Colonic mucosa (tissue), 4 donors: Measurements from ENCODE around the gene C1D. TPM values are rescaled to one million over a fixed set of nuclear protein-coding genes. Genes with fewer than 3 reads are reported as not detected.
"Not testable (repeated sequence)": the region's sequence is repeated elsewhere in the genome, so short reads cannot be mapped to it uniquely, and the experiment has no call there.

ENCODE experiments used
- DNase-seq: peaks from one replicate; pipeline ENCODE4 v3.0.0-alpha.2; 2020
- H3K27ac ChIP-seq: fragments of 200-600 bp; one replicate; pipeline ENCODE4 v1.8.0; 2021
- H3K27me3 ChIP-seq: fragments of 200-600 bp; one replicate; pipeline ENCODE4 v1.8.0; 2021
- H3K36me3 ChIP-seq: fragments of 200-600 bp; one replicate; pipeline ENCODE4 v1.8.0; 2021
- H3K4me1 ChIP-seq: fragments of 200-600 bp; one replicate; pipeline ENCODE4 v1.8.0; 2021; ENCODE audit warnings: mild to moderate bottlenecking
- H3K4me3 ChIP-seq: fragments of 200-600 bp; one replicate; pipeline ENCODE4 v1.8.0; 2021
- H3K9ac ChIP-seq, 2 donors: one replicate each; pipeline ENCODE4 v1.7.0; 2013; ENCODE audit warnings: control low read depth in 2 of 2, low read depth in 2 of 2, low read length in 2 of 2
- H3K9me3 ChIP-seq: fragments of 200-600 bp; one replicate; pipeline ENCODE4 v1.8.0; 2021
- intact Hi-C: fragments of 100-400 bp; cut with DNase I; formaldehyde crosslinking; loops from one replicate; pipeline ENCODE4 v1.14.1; 2022
- total RNA-seq, 2 donors: library from RNA; stranded (reverse); fragmentation: NEBNext Ultra II Directional in 1 of 2; extraction: Animal tissue kit (Norgen Biotek cat#: 25700) in 1 of 2; gene quantifications; one replicate each; pipeline ENCODE4 v1.2.1, GENCODE V29; 2021
- TF ChIP-seq, protein P1 (sequence below): fragments of 200-600 bp; IDR thresholded peaks from one replicate; pipeline ENCODE4 v1.8.0; 2022; ENCODE audit warnings: antibody characterized with exemption, mild to moderate bottlenecking
- donor health status: healthy.
- donor health status: DM: no; HTN: no; CAD: no.
- donor health status: DM: no; HTN: no; CAD: no.

C1D gene
- total RNA-seq, 2 donors from 2014 or later: 15.4 to 19.9 TPM

DNA sequence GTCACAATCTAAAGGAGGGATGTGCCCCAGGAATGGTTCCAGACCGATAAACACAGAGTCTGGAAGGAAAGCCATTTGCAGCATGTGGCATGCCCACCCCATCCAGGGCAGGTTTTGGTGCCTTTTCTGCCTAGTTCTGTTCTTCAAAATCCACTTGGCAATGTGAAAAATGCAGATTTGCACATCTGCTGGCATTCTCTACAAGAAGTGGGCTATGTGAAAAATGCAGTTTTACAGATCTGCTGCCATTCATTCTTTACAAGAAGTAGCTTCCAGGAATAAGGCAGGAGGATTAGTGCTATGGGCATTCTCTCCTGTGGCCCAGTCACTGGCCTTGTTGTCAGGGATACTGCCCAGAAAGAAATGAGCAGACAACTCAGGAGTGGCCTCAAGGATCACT, 68.1 kb downstream of the C1D start:
- Histone ChIP-seq H3K9me3 (no peaks in the 10 kb centered on the region), H3K9ac (no peak overlapping the region), H3K4me3 (no peak overlapping the region), H3K4me1 (no peaks in the 10 kb centered on the region), H3K36me3 (no peaks in the 10 kb centered on the region), H3K27me3 (no peaks in the 10 kb centered on the region), H3K27ac (no peak overlapping the region)
- no peak for DNase-seq
- TF ChIP-seq, protein P1, sequence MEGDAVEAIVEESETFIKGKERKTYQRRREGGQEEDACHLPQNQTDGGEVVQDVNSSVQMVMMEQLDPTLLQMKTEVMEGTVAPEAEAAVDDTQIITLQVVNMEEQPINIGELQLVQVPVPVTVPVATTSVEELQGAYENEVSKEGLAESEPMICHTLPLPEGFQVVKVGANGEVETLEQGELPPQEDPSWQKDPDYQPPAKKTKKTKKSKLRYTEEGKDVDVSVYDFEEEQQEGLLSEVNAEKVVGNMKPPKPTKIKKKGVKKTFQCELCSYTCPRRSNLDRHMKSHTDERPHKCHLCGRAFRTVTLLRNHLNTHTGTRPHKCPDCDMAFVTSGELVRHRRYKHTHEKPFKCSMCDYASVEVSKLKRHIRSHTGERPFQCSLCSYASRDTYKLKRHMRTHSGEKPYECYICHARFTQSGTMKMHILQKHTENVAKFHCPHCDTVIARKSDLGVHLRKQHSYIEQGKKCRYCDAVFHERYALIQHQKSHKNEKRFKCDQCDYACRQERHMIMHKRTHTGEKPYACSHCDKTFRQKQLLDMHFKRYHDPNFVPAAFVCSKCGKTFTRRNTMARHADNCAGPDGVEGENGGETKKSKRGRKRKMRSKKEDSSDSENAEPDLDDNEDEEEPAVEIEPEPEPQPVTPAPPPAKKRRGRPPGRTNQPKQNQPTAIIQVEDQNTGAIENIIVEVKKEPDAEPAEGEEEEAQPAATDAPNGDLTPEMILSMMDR: no peak
- intact Hi-C loops: no loop called here

DNA sequence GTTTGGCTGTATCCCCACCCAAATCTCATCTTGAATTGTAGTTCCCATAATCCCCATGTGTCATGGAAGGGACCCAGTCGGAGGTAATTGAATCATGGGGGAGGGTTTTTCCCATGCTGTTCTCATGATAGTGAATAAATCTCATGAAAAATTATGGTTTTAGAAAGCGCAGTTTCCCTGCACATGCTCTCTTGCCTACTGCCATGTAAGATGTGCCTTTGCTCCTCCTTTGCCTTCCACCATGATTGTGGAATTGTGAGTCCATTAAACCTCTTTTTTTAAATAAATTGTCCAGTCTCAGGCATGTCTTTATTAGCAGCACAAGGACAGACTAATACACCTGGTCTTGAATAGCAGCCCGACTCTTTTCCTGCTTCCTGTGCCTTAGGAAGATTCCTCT, 68.7 kb downstream of the C1D start:
- H3K4me1 ChIP-seq, intact Hi-C loops, DNase-seq, H3K9me3 ChIP-seq, H3K27me3 ChIP-seq, H3K36me3 ChIP-seq, H3K4me3 ChIP-seq, H3K9ac ChIP-seq, H3K27ac ChIP-seq: not testable (repeated sequence)

DNA sequence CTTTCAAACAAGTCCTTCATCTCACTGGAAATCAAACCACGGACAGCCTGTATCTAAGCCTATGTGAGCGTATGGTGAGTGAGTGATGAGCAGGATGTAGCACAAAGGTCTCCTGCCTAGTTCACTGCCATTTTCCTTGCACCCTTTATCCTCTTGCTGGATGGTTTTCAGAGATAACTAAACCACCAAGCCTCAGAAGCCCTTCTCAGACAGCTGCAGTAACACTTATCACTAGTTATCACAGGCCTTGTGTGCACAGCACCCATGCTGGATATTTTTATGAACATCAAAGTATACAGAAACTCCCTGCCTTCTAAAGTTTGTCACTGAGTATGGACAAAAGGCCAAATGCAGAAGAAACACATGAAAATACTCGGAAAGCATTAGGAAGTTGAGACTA, 69.5 kb downstream of the C1D start:
- H3K36me3 ChIP-seq: no peaks in the 10 kb centered on the region
- no peaks in the 10 kb centered on the region for H3K9me3 ChIP-seq
- intact Hi-C loops: no loop called here
- no peak overlapping the region for H3K27ac ChIP-seq
- DNase-seq: no peak
- no peaks in the 10 kb centered on the region for H3K4me1 ChIP-seq
- no peak overlapping the region for H3K9ac ChIP-seq
- TF ChIP-seq, protein P1: no peak
- H3K27me3 ChIP-seq: no peaks in the 10 kb centered on the region
- H3K4me3 ChIP-seq: no peak overlapping the region

DNA sequence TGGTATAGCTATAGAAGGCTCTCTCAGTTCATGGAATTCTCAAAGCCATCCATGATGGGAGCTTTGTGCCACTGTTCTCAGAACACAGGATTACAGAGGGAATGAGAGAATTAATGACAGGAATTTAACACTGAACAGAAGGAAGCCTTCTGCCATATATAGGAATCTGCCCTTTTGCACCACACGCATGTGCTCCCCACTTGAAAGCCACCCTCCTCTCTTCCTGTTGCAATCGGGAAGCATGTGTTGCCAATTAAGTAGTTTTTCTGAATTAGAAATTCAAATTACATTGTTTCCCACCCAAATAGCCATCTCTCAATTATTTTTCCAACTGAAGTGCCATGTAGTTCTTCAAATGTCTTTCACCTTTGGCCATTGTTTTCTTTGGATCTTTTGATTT, 71.3 kb downstream of the C1D start:
- no peak for DNase-seq
- H3K27me3 ChIP-seq: no peaks in the 10 kb centered on the region
- TF ChIP-seq, protein P1: no peak
- no peaks in the 10 kb centered on the region for H3K9me3 ChIP-seq
- no peak overlapping the region for H3K9ac ChIP-seq
- intact Hi-C loops: no loop called here
- no peak overlapping the region for H3K4me3 ChIP-seq
- no peaks in the 10 kb centered on the region for H3K36me3 ChIP-seq
- no peaks in the 10 kb centered on the region for H3K4me1 ChIP-seq
- H3K27ac ChIP-seq: no peak overlapping the region

Other genes starting within 250 kb of the C1D start
- 1 to 10 TPM; 6.0 to 9.9 TPM for gene PNO1, start 94.9 kb upstream of the C1D start, total RNA-seq
- 10 to 100 TPM; 45.1 to 67.8 TPM for gene PPP3R1, start 189.5 kb upstream of the C1D start, total RNA-seq